IMR-90 (cell line): ENCODE results near the gene ACSM4. TPM values are rescaled to one million over a fixed set of nuclear protein-coding genes. Genes with fewer than 3 reads are reported as not detected.
"Not testable (repeated sequence)": the region's sequence is repeated elsewhere in the genome, so short reads cannot be mapped to it uniquely, and the experiment has no call there.

Experiments used
- ATAC-seq: fragments of 200-7000 bp; cut with Tn5 transposase; 2 replicates; pipeline ENCODE4 v1.9.1; 2020; ENCODE audit warnings: low read depth, mild to moderate bottlenecking, moderate library complexity
- BruUV-seq: library from RNA; stranded (reverse); fragments of 400-500 nt; replicated peaks from 2 replicates; lab custom pipeline; 2021; lab: Mats Ljungman, UMichigan
- CTCF ChIA-PET: fragments of 300-600 bp; formaldehyde crosslinking; extraction: SDS; loops from one replicate; lab custom pipeline; 2021; ENCODE audit warnings: antibody characterized with exemption; lab: Yijun Ruan, JAX
- POLR2A ChIA-PET: fragments of 300-600 bp; sonication (Branson Sonifier 250); formaldehyde crosslinking; loops from one replicate; lab custom pipeline; 2022; ENCODE audit warnings: antibody characterized with exemption; ENCODE audit not compliant: unreplicated experiment; lab: Charles Lee
- DNase-seq: peaks from one replicate; pipeline ENCODE4 v3.0.0; 2013
- H2AFZ ChIP-seq: replicated peaks from 2 replicates; pipeline ENCODE3; 2013; ENCODE audit warnings: low read length, mild to moderate bottlenecking; ENCODE audit not compliant: poor library complexity
- H2AK5ac ChIP-seq: 2 replicates; pipeline ENCODE4 v1.6.1; 2013; ENCODE audit warnings: low read depth, low read length, inconsistent platforms
- H2AK9ac ChIP-seq: replicated peaks from 2 replicates; pipeline ENCODE3; 2013; ENCODE audit warnings: mild to moderate bottlenecking, low read depth, low read length, moderate library complexity; ENCODE audit not compliant: poor library complexity
- H2BK120ac ChIP-seq: 2 replicates; pipeline ENCODE4 v1.6.1; 2013; ENCODE audit warnings: low read depth, low read length, inconsistent platforms
- H2BK15ac ChIP-seq: 3 replicates; pipeline ENCODE4 v1.6.1; 2013; ENCODE audit warnings: low read depth, low read length, inconsistent platforms
- H2BK20ac ChIP-seq: 2 replicates; pipeline ENCODE4 v1.6.1; 2013; ENCODE audit warnings: low read depth, mild to moderate bottlenecking, inconsistent platforms, low read length, moderate library complexity
- H2BK5ac ChIP-seq: 2 replicates; pipeline ENCODE4 v1.6.1; 2013; ENCODE audit warnings: mild to moderate bottlenecking, low read depth, low read length, inconsistent platforms; ENCODE audit not compliant: poor library complexity, severe bottlenecking
- H3K14ac ChIP-seq: replicated peaks from 2 replicates; pipeline ENCODE4 v1.6.1; 2013; ENCODE audit warnings: low read depth, low read length, inconsistent platforms
- H3K18ac ChIP-seq: 2 replicates; pipeline ENCODE4 v1.6.1; 2013; ENCODE audit warnings: low read depth, low read length, control low read depth
- H3K23ac ChIP-seq: 2 replicates; pipeline ENCODE4 v1.6.1; 2013; ENCODE audit warnings: low read depth, low read length, inconsistent platforms
- H3K27ac ChIP-seq: 2 replicates; pipeline ENCODE4 v1.5.1; 2013; ENCODE audit warnings: mild to moderate bottlenecking, control low read depth, low read length; ENCODE audit not compliant: insufficient read depth
- H3K27me3 ChIP-seq: 2 replicates; pipeline ENCODE4 v1.6.1; 2013; ENCODE audit warnings: low read length; ENCODE audit not compliant: control insufficient read depth, insufficient read depth
- H3K36me3 ChIP-seq: 2 replicates; pipeline ENCODE4 v1.6.1; 2013; ENCODE audit warnings: low read length, mixed read lengths; ENCODE audit not compliant: control insufficient read depth, insufficient read depth
- H3K4ac ChIP-seq: 2 replicates; pipeline ENCODE4 v1.6.1; 2013; ENCODE audit warnings: low read depth, low read length, inconsistent platforms
- H3K4me1 ChIP-seq: 2 replicates; pipeline ENCODE4 v1.6.1; 2013; ENCODE audit warnings: low read length, mixed read lengths; ENCODE audit not compliant: control insufficient read depth, insufficient read depth
- H3K4me2 ChIP-seq: 2 replicates; pipeline ENCODE4 v1.6.1; 2013; ENCODE audit warnings: low read depth, mild to moderate bottlenecking, control low read depth, low read length, moderate library complexity
- H3K4me3 ChIP-seq: 2 replicates; pipeline ENCODE4 v1.5.1; 2013; ENCODE audit warnings: low read depth, mild to moderate bottlenecking, control low read depth, low read length, moderate library complexity; ENCODE audit not compliant: insufficient read depth
- H3K56ac ChIP-seq: 2 replicates; pipeline ENCODE4 v1.6.1; 2013; ENCODE audit warnings: low read length, inconsistent platforms; ENCODE audit not compliant: insufficient read depth; ENCODE audit errors: extremely low read depth
- H3K79me1 ChIP-seq, 2 experiments: 2 replicates each; pipeline ENCODE4 v1.6.1; 2013; ENCODE audit warnings: low read length in 2 of 2, inconsistent platforms in 1 of 2, low read depth in 1 of 2
- H3K9ac ChIP-seq: 2 replicates; pipeline ENCODE4 v1.6.1; 2013; ENCODE audit warnings: low read depth, low read length, control low read depth
- H3K9me1 ChIP-seq: 2 replicates; pipeline ENCODE4 v1.6.1; 2013; ENCODE audit warnings: low read length, inconsistent platforms; ENCODE audit not compliant: insufficient read depth
- H3K9me3 ChIP-seq: 2 replicates; pipeline ENCODE4 v1.6.1; 2013; ENCODE audit warnings: low read length; ENCODE audit not compliant: control insufficient read depth, insufficient read depth
- H4K20me1 ChIP-seq: 2 replicates; pipeline ENCODE4 v1.6.1; 2013; ENCODE audit warnings: low read length, inconsistent platforms; ENCODE audit not compliant: insufficient read depth
- H4K5ac ChIP-seq: 2 replicates; pipeline ENCODE4 v1.6.1; 2013; ENCODE audit warnings: mild to moderate bottlenecking, low read depth, low read length, control low read depth
- H4K8ac ChIP-seq, 2 experiments: 2 replicates each; pipeline ENCODE4 v1.6.1; 2013; ENCODE audit warnings: low read depth in 2 of 2, low read length in 2 of 2, control low read depth in 1 of 2, inconsistent platforms in 1 of 2
- H4K91ac ChIP-seq: 2 replicates; pipeline ENCODE4 v1.6.1; 2013; ENCODE audit warnings: low read depth, low read length, inconsistent platforms; ENCODE audit not compliant: insufficient read depth
- dilution Hi-C: fragments of 300-500 bp; cut with HindIII; formaldehyde crosslinking; loops from one replicate; pipeline ENCODE4 v1.14.3; 2018; ENCODE audit warnings: low sequenced_read_pairs; ENCODE audit not compliant: unreplicated experiment
- in situ Hi-C: fragments of 300-500 bp; cut with MboI; formaldehyde crosslinking; loops from 3 replicates; pipeline ENCODE4 v1.14.3; 2019; ENCODE audit warnings: low sequenced_read_pairs, inconsistent platforms, mixed read lengths
- intact Hi-C: fragments of 100-400 bp; cut with micrococcal nuclease; formaldehyde crosslinking; loops from 2 replicates; pipeline ENCODE4 v1.10.0; 2022
- polyA plus RNA-seq, 3 experiments: library from polyadenylated mRNA; depleted of rRNA; stranded (reverse); fragments of >200 nt; gene quantifications; 2 replicates each; pipeline ENCODE4 v1.2.3, GENCODE V29; 2012; ENCODE audit warnings: low replicate concordance in 1 of 3
- total RNA-seq: library from RNA; depleted of rRNA; stranded (reverse); fragments of >200 nt; gene quantifications from 2 replicates; pipeline ENCODE4 v1.2.3, GENCODE V29; 2012

ACSM4 gene
- total and polyA plus RNA-seq, 2 of the 4 experiments (the other 2 are of a cell fraction) = not detected

GRCh38 chr12:7275482-7275881 is 28.4 kb upstream of the ACSM4 start:
- H4K5ac ChIP-seq, CTCF ChIA-PET, H3K23ac ChIP-seq, ATAC-seq, H2BK5ac ChIP-seq, DNase-seq, H2AK5ac ChIP-seq, intact Hi-C loops, H2BK120ac ChIP-seq, H4K8ac ChIP-seq, in situ Hi-C loops, BruUV-seq, H3K27ac ChIP-seq, H3K14ac ChIP-seq, H3K27me3 ChIP-seq, H2AFZ ChIP-seq, H2BK20ac ChIP-seq, H3K36me3 ChIP-seq, H2AK9ac ChIP-seq, H3K4me2 ChIP-seq, H3K9me3 ChIP-seq, dilution Hi-C loops, H3K9ac ChIP-seq, H3K79me1 ChIP-seq, H3K9me1 ChIP-seq, H2BK15ac ChIP-seq, H3K18ac ChIP-seq, H3K4me3 ChIP-seq, POLR2A ChIA-PET, H3K4me1 ChIP-seq, H4K91ac ChIP-seq, H3K56ac ChIP-seq, H3K4ac ChIP-seq, H4K20me1 ChIP-seq: not testable (repeated sequence)
